Panc1 (cell line): ENCODE results near the gene EPHB2. TPM values are rescaled to one million over a fixed set of nuclear protein-coding genes. Genes with fewer than 3 reads are reported as not detected.
A peak's percentile ranks its signal among the peaks of the same experiment; 100 is the strongest.

Experiments
- ATAC-seq: fragments of 200-7000 bp; cut with Tn5 transposase; 2 replicates; pipeline ENCODE4 v1.9.1; 2020; ENCODE audit warnings: mild to moderate bottlenecking, moderate library complexity
- BruUV-seq: library from RNA; stranded (reverse); fragments of 400-500 nt; replicated peaks from 2 replicates; lab custom pipeline; 2021; lab: Mats Ljungman, UMichigan
- CTCF ChIA-PET: fragments of 300-600 bp; sonication (Branson Sonifier 250); formaldehyde crosslinking; loops from one replicate; lab custom pipeline; 2022; ENCODE audit warnings: antibody characterized with exemption; lab: Charles Lee
- POLR2A ChIA-PET: fragments of 300-600 bp; sonication (Branson Sonifier 250); formaldehyde crosslinking; loops from one replicate; lab custom pipeline; 2022; ENCODE audit warnings: antibody characterized with exemption; lab: Charles Lee
- DNase-seq: peaks from one replicate; pipeline ENCODE4 v3.0.0-alpha.2; 2010; ENCODE audit warnings: low read depth, low spot score
- H3K27ac ChIP-seq: 2 replicates; pipeline ENCODE4 v1.5.1; 2011; ENCODE audit warnings: mild to moderate bottlenecking, low read length, inconsistent platforms
- H3K27me3 ChIP-seq: fragments of 200-500 bp; sonication (Bioruptor generic); 2 replicates; pipeline ENCODE4 v1.6.0; 2014; ENCODE audit warnings: low read length, inconsistent platforms; ENCODE audit not compliant: control insufficient read depth, insufficient read depth
- H3K36me3 ChIP-seq: fragments of 200-500 bp; sonication (Bioruptor generic); 2 replicates; pipeline ENCODE4 v1.5.1; 2014; ENCODE audit warnings: inconsistent platforms, mild to moderate bottlenecking, low read length, moderate library complexity; ENCODE audit not compliant: control insufficient read depth, insufficient read depth
- H3K4me1 ChIP-seq: 2 replicates; pipeline ENCODE4 v1.5.1; 2011; ENCODE audit warnings: inconsistent platforms, mild to moderate bottlenecking, low read length, moderate library complexity; ENCODE audit not compliant: control insufficient read depth, insufficient read depth
- H3K4me3 ChIP-seq, 2 experiments: 2 replicates each; pipeline ENCODE4 v1.5.1; 2011 to 2012; ENCODE audit warnings: low read depth in 2 of 2, low read length in 2 of 2, mild to moderate bottlenecking in 2 of 2, inconsistent platforms in 1 of 2, moderate library complexity in 1 of 2
- H3K9me3 ChIP-seq: fragments of 200-500 bp; sonication (Bioruptor generic); 2 replicates; pipeline ENCODE4 v1.5.1; 2014; ENCODE audit warnings: low read depth, mild to moderate bottlenecking, inconsistent platforms, low read length, moderate library complexity; ENCODE audit not compliant: control insufficient read depth, insufficient read depth
- CTCF ChIP-seq: fragments of 450-650 bp; IDR thresholded peaks from 2 replicates; pipeline ENCODE4 v1.5.1; 2017; ENCODE audit warnings: mild to moderate bottlenecking
- POLR2AphosphoS5 ChIP-seq: IDR thresholded peaks from 2 replicates; pipeline ENCODE4 v1.6.1; 2012; ENCODE audit warnings: mild to moderate bottlenecking, low read depth, low read length, moderate library complexity
- REST ChIP-seq, 2 experiments: IDR thresholded peaks; 2 replicates each; pipeline ENCODE4 v1.6.1; 2011 to 2012; ENCODE audit warnings: low read depth in 2 of 2, control low read depth in 1 of 2, low read length in 1 of 2, mild to moderate bottlenecking in 1 of 2, moderate library complexity in 1 of 2; ENCODE audit not compliant: insufficient read depth in 1 of 2
- SIN3A ChIP-seq: IDR thresholded peaks from 2 replicates; pipeline ENCODE4 v1.6.1; 2012; ENCODE audit warnings: low read depth, mild to moderate bottlenecking, low read length, moderate library complexity, borderline replicate concordance; ENCODE audit not compliant: insufficient read depth
- TCF7L2 ChIP-seq: IDR thresholded peaks from 2 replicates; pipeline ENCODE4 v1.6.1; 2011; ENCODE audit warnings: mild to moderate bottlenecking, low read depth, low read length, inconsistent platforms
- in situ Hi-C: cut with HindIII; loops from 2 replicates; pipeline ENCODE4 v1.10.0; 2016; ENCODE audit warnings: low sequenced_read_pairs, low pct_unique_long_range_greater_than_20kb
- intact Hi-C: fragments of 100-400 bp; cut with micrococcal nuclease; formaldehyde crosslinking; loops from one replicate; pipeline ENCODE4 v1.10.0; 2022; ENCODE audit not compliant: unreplicated experiment
- total RNA-seq: library from RNA; stranded (reverse); gene quantifications from one replicate; pipeline ENCODE4 v1.2.1, GENCODE V29; 2021; ENCODE audit not compliant: unreplicated experiment

EPHB2 gene
- total RNA-seq, 1 experiment from 2014 or later = 29.0 TPM

GRCh38 chr1:22880174-22880601 is 169.5 kb downstream of the EPHB2 start:
- intact Hi-C loops (loop anchor here (10.0 kb wide), 1 partner anchor 175 kb away; no protein-coding TSS in a partner anchor), in situ Hi-C loops (no loop called here)
- DNase-seq = no peak
- TF ChIP-seq SIN3A (no peak), POLR2AphosphoS5 (no peak), CTCF (no peak), TCF7L2 (no peak), REST (IDR thresholded peaks at IDR 0.05; ENCODE audit: insufficient read depth in 1 of 2, low read depth in 2 of 2, low read length in 1 of 2) (no peak)
- POLR2A ChIA-PET = no interaction called here
- Histone ChIP-seq H3K4me3 (no peak overlapping the region), H3K9me3 (no peaks in the 10 kb centered on the region), H3K4me1 (no peaks in the 10 kb centered on the region), H3K27ac (no peak overlapping the region), H3K27me3 (no peaks in the 10 kb centered on the region), H3K36me3 (no peaks in the 10 kb centered on the region)
- ATAC-seq = peak; percentile 59
- CTCF ChIA-PET = no interaction called here
- BruUV-seq = no TSS peak

- no TSS peak for BruUV-seq
- Histone ChIP-seq H3K27ac (no peak overlapping the region), H3K27me3 (no peaks in the 10 kb centered on the region), H3K4me3 (no peak overlapping the region), H3K4me1 (no peaks in the 10 kb centered on the region), H3K9me3 (no peaks in the 10 kb centered on the region), H3K36me3 (no peaks in the 10 kb centered on the region)
- TF ChIP-seq REST (IDR thresholded peaks at IDR 0.05; ENCODE audit: insufficient read depth in 1 of 2, low read depth in 2 of 2, low read length in 1 of 2) = no peak
- TF ChIP-seq TCF7L2 = no peak
- TF ChIP-seq SIN3A = no peak
- no peak for TF ChIP-seq CTCF
- TF ChIP-seq POLR2AphosphoS5 = no peak
- intact Hi-C loops (loop anchor here (10.0 kb wide), 1 partner anchor 179 kb away; no protein-coding TSS in a partner anchor), in situ Hi-C loops (no loop called here)
- ATAC-seq (no peak), DNase-seq (no peak)
- ChIA-PET CTCF (no interaction called here), POLR2A (no interaction called here)
Measured at GRCh38 chr1:22883406-22883805, 172.8 kb downstream of the EPHB2 start.
